ENCODE results near the gene CHD2.
"Not testable (repeated sequence)": the region's sequence is repeated elsewhere in the genome, so short reads cannot be mapped to it uniquely, and the experiment has no call there.

CHD2 gene

GRCh38 chr15:92899948-92900730, at the start of gene CHD2:
Gene CHD2 (plus strand): TSS chr15:92900324. CDS start chr15:92901238, 914 bp downstream.
- peak; percentile 96 for DNase-seq

- DNase-seq = no peak
These were observed 46.9 kb upstream of the CHD2 start for GRCh38 chr15:92853222-92853621.

- DNase-seq = no peak
These were observed 38.4 kb upstream of the CHD2 start for GRCh38 chr15:92861742-92862141.

GRCh38 chr15:92864127-92864814, 35.9 kb upstream of the CHD2 start:
- no peak for DNase-seq

GRCh38 chr15:92869263-92869940, 30.7 kb upstream of the CHD2 start:
- DNase-seq = no peak

GRCh38 chr15:92870010-92870591, 30.0 kb upstream of the CHD2 start:
- no peak for DNase-seq

- not testable (repeated sequence) for DNase-seq
These were observed 27.2 kb upstream of the CHD2 start for GRCh38 chr15:92872967-92873366.

GRCh38 chr15:92877000-92877399, 23.1 kb upstream of the CHD2 start:
- peak; percentile 76 for DNase-seq

GRCh38 chr15:92877416-92877815, 22.7 kb upstream of the CHD2 start:
- no peak for DNase-seq

- no peak for DNase-seq
These were observed 21.5 kb upstream of the CHD2 start for GRCh38 chr15:92878593-92879053.

- peak; percentile 88 for DNase-seq
These were observed 20.0 kb upstream of the CHD2 start for GRCh38 chr15:92879949-92880725.

- peak; percentile 93 for DNase-seq
These were observed 19.3 kb upstream of the CHD2 start for GRCh38 chr15:92880796-92881195.

GRCh38 chr15:92881211-92881754, 18.8 kb upstream of the CHD2 start:
- DNase-seq = peak; percentile 67

GRCh38 chr15:92881802-92882696, 18.1 kb upstream of the CHD2 start:
- DNase-seq = peak; percentile 100

- DNase-seq = no peak
These were observed 17.4 kb upstream of the CHD2 start for GRCh38 chr15:92882697-92883162.

- DNase-seq = peak; percentile 47
These were observed 16.8 kb upstream of the CHD2 start for GRCh38 chr15:92883163-92883875.

GRCh38 chr15:92883876-92884435, 16.2 kb upstream of the CHD2 start:
- DNase-seq = no peak

- DNase-seq = no peak
These were observed 15.5 kb upstream of the CHD2 start for GRCh38 chr15:92884436-92885223.
